GM21526 (cell line): Measurements from ENCODE around the gene PITPNC1.
"Not testable (repeated sequence)": the region's sequence is repeated elsewhere in the genome, so short reads cannot be mapped to it uniquely, and the experiment has no call there.

Experiments
- ATAC-seq: cut with Tn5 transposase; IDR thresholded peaks from one replicate; pipeline ENCODE4 v1.9.1; 2021; ENCODE audit warnings: moderate library complexity; ENCODE audit not compliant: unreplicated experiment, low FRiP score

PITPNC1 gene

DNA sequence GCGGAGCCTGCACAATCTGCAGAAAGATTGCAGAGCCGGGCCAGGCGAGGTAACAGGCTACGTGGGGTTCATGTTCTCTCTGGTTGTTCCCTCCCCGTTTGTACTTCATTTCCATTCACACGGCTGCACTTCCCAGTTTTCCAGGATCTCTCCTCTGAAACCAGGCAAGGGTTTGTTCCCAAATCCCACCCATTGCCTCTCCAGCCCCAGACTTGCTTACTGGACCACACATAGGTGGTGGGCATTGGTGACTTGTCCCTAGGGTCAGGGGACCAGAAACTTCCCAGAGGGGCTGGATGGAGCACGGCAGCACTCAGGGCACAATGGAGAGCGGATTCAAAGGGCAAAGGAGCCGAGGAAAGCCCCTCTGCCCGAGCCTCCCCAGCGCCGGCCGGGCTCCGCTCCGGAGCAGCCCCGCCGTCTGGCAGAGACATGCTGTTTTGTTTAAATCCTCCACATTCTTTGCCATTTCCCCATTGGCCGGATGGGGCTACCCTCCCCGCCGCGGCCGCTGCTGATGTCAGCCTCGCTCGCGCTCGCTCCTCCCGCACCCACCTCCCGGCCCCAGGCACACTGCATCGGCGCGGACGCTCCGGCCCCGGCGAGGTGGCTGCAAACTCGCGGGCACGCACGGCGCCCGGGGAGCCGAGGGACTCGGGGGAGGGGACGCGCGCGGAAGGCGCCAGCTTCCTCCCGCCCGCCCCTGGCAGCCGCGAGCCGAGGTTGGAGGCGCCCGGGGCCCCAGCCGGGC, at the start of gene PITPNC1:
Gene PITPNC1 (plus strand): TSS at position 545 of the 751 bp plus-strand sequence.
- ATAC-seq: peak; percentile 59

DNA sequence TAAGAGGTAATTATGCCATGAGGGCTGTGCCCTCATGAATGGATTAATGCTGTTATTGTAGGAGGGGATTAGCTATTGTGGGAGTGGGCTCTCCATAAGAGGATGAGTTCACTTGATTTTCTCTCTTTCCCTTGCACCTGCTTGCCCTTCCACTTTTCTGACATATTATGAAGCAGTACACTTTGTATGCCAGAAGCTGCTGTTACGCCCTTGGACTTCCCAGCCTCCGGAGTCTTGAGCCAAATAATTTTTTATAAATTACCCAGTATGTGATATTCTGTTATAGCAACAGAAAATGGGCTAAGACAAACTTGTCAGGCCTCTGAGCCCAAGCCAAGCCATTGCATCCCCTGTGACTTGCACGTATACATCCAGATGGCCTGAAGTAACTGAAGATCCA, 49.1 kb upstream of the PITPNC1 start:
- ATAC-seq: no peak

DNA sequence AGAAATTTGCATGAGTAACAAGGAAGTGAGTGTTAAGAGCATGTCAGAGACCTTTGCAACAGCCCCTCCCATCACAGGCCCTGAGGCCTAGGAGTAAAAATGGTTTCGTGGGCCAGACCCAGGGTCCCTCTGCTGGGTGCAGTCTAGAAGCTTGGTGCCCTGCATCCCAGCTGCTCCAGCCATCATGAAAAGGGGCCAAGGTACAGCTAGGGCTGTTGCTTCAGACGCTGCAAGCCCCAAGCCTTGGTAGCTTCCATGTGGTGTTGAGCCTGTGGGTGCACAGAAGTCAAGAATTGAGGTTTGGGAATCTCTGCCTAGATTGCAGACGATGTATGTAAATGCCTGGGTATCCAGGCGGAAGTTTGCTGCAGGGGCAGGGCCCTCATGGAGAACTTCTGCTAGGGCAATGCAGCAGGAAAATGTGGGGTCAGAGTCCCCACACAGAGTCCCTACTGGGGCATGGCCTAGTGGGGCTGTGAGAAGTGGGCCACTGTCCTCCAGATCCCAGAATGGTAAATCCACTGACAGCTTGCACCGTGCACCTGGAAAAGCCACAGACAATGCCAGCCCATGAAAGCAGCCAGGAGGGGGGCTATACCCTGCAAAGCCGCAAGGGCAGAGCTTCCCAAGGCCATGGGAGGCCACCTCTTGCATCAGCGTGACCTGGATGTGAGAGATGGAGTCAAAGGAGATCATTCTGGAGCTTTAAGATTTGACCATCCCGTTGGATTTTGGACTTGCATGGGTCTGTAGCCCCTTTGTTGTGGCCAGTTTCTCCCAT, 45.5 kb upstream of the PITPNC1 start:
- ATAC-seq: not testable (repeated sequence)

DNA sequence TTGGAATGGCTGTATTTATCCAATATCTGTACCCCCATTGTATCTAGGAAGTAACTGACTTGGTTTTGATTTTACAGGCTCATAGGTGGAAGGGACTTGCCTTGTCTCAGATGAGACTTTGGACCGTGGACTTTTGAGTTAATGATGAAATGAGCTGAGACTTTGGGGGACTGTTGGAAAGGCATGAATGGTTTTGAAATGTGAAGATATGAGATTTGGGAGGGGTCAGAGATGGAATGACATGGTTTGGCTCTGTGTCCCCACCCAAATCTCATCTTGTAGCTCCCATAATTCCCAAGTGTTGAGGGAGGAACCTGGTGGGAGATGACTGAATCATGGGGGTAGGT, 44.9 kb upstream of the PITPNC1 start:
- not testable (repeated sequence) for ATAC-seq

DNA sequence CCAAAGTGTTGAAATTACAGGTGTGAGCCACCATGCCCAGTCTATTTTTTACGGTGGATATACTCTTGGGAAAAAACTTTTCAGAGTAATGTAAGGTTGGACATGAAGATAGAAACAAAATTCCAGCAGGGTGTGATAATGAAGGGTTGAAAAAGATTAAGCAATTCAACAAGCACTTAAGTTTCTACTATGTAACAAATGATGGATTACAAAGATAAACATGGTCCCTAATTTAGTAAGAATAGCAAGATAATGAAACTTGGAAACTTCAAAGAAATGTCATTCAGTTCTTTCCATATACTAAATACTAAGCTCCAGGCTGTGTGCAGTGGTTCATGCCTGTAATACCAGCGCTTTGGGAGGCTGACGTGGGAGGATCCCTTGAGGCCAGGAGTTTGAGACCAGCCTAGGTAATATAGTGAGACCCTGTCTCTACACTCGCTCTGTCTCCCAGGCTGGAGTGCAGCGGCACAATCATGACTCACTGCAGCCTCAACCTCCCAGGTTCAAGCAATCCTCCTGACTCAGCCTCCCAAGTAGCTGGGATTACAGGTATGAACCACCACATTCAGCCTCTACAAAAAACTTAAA, 41.7 kb upstream of the PITPNC1 start:
- ATAC-seq: no peak

DNA sequence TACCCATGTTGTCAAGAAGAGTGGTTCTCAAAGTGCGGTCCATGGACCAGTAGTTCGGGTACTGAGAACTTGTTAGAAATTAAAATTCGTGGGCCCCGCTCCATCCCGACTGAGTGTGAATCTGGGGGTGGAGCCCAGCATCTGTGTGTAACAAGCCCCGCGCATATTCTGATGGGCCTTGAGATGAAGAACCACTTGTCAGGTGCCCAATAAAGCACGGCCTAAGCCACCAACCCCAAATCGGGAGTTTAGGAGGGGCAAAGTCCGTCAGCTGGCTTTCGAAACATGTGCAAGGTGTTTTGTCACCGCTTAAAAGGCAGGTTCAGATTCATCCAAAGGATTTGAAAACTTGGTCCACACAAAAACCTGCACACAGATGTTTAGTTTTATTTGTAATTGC, 40.2 kb upstream of the PITPNC1 start:
- no peak for ATAC-seq

DNA sequence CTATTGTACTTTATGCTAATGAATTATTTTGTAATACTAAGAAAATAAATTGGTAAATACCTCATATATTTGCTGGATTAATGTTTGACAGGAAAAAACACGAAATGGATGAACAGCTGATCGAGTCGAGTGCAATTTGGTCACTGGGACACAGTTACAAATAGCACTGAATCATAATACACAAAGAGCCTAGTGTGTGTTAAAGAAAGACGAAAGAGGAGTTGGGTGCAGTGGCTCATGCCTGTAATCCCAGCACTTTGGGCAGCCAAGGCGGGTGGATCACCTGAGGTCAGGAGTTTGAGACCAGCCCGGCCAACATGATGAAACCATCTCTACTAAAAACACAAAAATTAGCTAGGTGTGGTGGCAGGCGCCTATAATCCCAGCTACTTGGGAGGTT, 38.7 kb upstream of the PITPNC1 start:
- ATAC-seq: not testable (repeated sequence)

DNA sequence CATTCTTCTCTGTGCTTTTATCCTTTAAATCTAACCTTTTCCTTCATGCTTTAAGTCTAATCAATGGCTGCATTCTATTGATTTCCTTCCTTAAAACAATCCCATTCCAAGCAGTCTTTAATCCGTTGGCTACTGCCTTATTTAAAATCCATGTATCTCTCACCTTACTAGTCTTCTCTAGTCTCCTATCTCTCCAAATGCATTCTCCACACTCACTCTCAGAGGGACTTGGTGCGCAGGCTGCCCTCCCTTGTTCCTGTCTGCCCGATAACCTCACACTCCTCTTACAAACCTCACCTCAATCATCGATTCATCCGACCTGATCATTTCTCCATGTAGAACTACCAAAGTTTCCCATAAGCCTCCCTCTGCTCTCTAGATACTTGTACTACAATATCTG, 33.8 kb upstream of the PITPNC1 start:
- ATAC-seq: no peak

DNA sequence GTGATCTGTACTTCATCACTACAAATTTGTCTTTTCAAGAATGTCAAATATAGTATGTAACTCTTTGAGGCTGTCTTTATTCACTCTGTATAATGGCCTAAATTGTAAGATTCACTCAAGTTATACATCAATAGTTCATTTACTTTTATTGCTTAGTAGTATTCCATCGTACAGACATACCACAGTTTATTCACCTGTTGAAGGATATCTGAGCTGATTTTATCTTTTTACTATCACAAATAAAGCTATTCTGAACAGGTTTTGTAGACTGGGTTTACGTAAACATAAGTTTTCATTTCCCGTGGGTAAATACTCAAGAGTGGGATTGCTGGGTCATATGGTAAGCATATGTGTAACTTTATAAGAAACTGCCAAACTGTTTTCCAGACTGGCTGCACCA, 29.3 kb upstream of the PITPNC1 start:
- no peak for ATAC-seq

DNA sequence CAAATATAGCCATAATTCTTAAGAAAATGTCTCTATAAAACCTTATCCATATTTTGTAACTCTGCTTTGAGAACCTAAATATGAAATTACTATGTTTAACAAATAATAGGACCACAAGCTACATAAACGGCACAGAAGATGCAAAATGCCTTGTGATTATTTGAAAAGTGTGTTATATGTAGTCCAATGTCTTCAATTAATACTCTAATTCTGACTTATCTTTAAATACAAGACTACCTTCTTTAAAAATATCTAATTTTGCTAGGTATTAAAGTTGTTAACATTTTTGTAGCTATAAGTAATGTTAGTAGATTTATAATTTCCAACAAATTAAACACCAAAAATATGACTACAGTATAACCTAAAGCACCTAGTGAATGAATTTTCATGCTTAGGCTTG, 27.7 kb upstream of the PITPNC1 start:
- no peak for ATAC-seq

DNA sequence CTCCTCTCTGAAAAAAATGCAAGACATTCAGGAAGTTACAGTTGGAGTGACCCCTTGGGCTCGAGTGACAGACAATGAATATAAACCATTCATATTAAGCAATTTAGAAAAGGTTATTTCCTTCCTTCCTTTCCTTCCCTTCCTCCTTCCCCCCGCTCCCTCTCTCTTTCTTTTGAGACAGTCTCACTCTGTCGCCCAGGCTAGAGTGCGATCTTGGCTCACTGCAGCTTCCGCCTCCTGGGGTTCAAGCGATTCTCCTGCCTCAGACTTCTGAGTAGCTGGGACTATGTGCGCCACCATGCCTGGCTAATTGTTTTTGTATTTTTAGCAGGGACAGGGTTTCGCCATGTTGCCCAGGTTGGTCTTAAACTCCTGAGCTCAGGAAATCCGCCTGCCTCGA, 23.9 kb upstream of the PITPNC1 start:
- ATAC-seq: no peak

DNA sequence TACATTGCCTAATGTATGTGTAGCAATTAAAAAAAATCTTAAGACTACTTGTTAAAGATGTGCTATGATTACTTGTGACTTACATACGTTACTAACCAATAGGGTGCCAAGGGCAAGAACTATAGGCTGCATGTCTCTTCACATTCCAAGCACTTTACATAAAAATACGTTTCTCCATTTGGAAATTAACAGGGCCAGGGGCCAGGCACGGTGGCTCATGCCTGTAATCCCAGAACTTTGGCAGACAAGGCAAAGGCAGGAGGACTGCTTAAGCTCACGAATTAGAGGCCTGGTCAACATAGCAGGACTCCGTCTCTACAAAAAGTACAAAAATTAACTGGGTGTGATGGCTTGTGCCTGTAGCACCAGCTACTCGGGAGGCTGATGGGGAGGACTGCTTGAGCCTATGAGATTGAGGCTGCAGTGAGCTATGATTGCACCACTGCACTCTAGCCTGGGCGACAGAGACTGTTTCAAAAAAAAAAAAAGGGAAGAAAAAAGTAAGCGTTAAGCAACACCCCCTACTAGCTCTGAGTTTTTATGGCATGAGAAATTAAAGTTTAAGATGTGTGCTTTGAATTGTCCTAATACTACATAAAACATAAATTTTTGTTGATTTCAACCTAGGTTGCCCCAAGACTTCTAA, 23.0 kb upstream of the PITPNC1 start:
- ATAC-seq: no peak

DNA sequence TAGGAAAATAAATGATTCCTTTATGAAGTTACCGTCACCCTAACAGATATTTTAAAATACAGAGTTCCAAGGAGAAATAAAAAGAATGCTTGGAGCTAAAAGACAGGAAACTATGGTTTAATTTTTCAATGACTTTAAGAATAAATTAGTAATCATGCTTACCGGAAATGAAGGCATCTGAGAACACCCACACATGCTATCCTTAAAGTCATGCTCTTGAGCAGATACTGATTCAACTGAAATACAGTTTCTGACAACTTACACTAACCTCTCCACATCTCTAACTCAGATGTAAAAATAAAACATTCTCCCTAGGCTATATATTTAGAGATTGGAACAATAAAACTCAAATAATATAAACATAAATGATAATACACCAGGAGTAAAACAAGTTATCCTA, 18.5 kb upstream of the PITPNC1 start:
- no peak for ATAC-seq

DNA sequence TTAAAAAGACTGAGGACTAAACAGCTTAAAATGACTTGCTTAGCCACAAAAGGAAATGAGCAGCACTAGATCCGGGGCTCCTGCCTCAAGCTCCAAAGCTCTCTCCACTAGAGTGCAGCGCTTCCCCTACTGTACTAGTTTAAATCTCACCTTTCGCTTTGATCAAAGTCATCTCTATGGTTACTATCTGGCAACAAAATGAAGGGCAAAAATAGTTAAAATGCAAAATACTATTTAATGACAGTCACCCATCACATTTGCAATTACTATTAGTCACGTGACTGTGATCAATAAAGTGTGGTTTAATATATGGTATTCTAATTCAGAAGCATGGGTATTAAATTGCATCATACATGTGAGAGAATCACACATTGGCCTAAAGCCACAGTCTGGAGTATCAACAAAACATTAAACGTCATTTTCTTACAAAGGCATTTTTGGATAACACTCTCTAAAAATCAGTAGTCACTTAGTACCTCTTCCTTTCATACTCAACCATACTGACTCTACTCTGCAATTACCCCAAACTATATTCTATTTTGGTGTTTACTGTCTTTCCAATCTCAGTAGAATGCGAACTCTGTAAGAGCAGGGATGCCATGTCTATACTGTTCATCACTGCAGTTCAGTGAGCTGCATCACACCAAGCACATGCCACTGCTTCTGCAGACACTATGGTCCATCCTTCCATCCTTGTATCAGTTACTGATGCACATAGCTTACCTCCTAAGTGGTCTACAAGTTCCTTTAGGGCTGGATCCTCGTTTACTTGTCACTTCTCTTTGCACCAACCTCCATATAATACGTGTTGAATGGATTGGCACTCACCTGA, 16.9 kb upstream of the PITPNC1 start:
- ATAC-seq: no peak

DNA sequence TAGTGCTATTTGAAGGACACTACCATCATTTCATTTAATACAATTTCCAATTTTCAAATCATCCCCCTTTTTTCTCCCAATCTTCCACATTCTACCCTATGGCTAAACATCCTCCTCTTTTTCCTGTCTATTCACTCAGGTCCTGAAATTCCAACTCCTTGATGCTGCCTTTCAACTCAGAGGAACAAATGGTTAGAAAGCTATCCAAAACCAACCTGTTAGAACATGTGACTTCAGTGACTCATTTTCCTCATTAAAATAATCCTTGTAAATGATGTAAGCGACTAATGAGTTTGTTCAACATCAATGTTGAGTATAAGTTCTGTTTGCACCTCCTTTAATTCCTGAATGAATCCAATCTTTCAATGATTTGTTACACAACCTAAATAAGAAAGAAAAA, 16.2 kb upstream of the PITPNC1 start:
- no peak for ATAC-seq

DNA sequence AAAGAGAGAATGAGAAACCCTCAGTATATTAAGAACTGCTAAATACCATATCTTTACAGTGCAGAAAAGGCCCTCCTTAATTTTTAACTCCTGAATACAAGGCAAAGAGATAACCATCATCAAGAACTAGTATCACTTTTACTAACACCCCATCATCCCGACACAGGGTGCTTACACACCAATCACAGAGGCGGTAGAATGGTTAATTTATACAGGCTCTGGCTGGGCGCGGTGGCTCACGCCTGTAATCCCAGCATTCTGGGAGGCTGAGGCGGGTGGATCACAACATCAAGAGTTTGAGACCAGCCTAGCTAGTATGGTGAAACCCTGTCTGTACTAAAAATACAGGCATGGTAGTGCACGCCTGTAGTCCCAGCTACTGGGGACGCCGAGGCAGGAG, 14.9 kb upstream of the PITPNC1 start:
- ATAC-seq: no peak

DNA sequence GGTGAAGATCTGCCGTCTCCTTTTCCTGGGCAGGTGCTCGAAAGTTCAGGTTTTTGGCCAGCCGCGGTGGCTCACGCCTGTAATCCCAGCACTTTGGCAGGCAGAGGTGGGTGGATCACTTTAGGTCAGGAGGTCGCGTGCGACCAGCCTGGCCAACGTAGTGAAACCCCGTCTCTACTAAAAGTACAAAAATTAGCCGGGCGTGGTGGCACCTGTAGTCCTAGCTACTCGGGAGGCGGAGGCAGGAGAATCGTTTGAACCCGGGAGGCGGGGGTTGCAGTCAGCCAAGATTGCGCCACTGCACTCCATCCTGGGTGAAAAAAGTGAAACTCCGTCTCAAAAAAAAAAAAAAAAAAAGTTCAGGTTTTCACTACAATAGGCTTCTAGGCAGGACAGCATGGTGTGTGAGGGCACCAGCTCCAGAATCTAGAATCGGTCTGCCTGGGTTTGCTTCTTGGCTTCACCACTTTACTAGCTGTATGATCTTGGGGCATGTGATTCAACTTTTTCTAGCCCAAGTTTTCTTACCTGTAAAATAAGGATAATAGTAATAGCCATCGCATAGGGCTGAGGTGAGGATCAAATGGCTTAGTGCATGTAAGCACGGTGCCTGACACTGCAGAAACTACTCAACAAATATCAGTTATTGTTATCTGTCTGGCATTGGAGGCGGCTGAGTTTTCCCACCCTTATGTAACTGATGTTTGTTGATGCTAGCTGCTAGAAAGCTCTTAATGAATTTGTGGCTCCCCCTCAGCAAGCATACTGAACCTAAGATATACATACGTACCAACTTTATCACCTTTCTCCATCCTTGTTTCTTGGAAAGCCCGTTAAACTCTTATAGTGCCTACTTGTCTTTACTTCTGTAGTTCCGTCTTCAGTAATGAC, 12.0 kb upstream of the PITPNC1 start:
- ATAC-seq: no peak

DNA sequence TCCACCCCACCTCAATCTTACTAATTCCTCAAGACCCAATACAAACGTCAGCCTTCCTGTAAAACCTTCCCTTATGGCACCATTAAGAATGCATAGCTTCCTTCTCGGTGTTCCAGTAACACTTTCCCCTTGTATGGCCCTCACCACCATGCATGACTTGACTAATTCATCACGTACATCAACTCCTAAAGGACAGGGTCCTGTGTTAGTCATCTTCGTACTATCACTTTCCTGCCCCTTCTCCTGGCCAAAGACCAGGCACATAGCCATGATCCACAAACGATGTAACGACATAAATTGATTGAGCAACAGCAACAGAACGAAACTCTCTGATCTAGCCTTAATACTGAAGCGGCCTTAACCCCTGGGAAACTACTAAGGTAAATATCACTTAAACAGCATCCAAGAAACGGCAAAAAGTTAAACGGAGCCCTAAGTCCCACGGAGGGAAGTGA, 11.3 kb upstream of the PITPNC1 start:
- no peak for ATAC-seq
